Right lobe of liver (tissue), 6 donors: ENCODE data around the gene RABEP2. TPM values are rescaled to one million over a fixed set of nuclear protein-coding genes. Genes with fewer than 3 reads are reported as not detected.

Source experiments
- ATAC-seq, 4 donors: fragments of 200-7000 bp; cut with Tn5 transposase; one replicate each; pipeline ENCODE4 v1.9.1; 2020; ENCODE audit warnings: mild to moderate bottlenecking in 4 of 4, moderate library complexity in 4 of 4
- DNase-seq, 3 donors: peaks; one replicate each; pipeline ENCODE4 v3.0.0-alpha.2; 2020
- H3K27ac ChIP-seq, 3 donors: fragments of 200-600 bp; one replicate each; pipeline ENCODE4 v1.8.0; 2022
- H3K27me3 ChIP-seq, 2 donors: fragments of 200-600 bp; one replicate each; pipeline ENCODE4 v1.8.0; 2022
- H3K36me3 ChIP-seq, 4 donors: fragments of 200-600 bp; sonication (generic) in 1 of 4; one replicate each; pipeline versions ENCODE4 v1.5.1 to v1.8.0; 2017 to 2022; ENCODE audit warnings: control low read depth in 1 of 4
- H3K4me1 ChIP-seq, 4 donors: fragments of 200-600 bp; sonication (generic) in 1 of 4; one replicate each; pipeline versions ENCODE4 v1.5.1 to v1.8.0; 2017 to 2022; ENCODE audit warnings: control low read depth in 1 of 4
- H3K4me3 ChIP-seq, 3 donors: fragments of 200-600 bp; one replicate each; pipeline ENCODE4 v1.8.0; 2022
- H3K9me3 ChIP-seq, 4 donors: fragments of 200-600 bp; sonication (generic) in 1 of 4; one replicate each; pipeline versions ENCODE4 v1.5.1 to v1.8.0; 2017 to 2022; ENCODE audit warnings: control low read depth in 1 of 4
- CTCF ChIP-seq, 4 donors: fragments of 200-600 bp in 3 of 4; fragments of 450-650 bp in 1 of 4; IDR thresholded peaks; one replicate each; pipeline versions ENCODE4 v1.5.1 to v1.8.0; 2016 to 2022; ENCODE audit warnings: antibody characterized with exemption in 4 of 4, mild to moderate bottlenecking in 2 of 4
- POLR2A ChIP-seq: fragments of 450-650 bp; IDR thresholded peaks from one replicate; pipeline ENCODE4 v1.6.1; 2017; ENCODE audit warnings: antibody characterized with exemption, mild to moderate bottlenecking
- WGBS: methylation state at CpG from one replicate; pipeline ENCODE4 v1.1.6; 2018; ENCODE audit warnings: low coverage, low lambda C conversion rate; ENCODE audit not compliant: insufficient coverage; ENCODE audit errors: missing lambda C conversion rate; 5-methylcytosine and 5-hydroxymethylcytosine counted together
- intact Hi-C, 2 donors: fragments of 100-400 bp; cut with DNase I; formaldehyde crosslinking; loops; one replicate each; pipeline versions ENCODE4 v1.11.2 to v1.14.1; 2022
- total RNA-seq, 6 experiments: library from RNA; depleted of rRNA in 2 of 6; stranded (reverse); fragments of >200 nt in 2 of 6; fragmentation: NEBNext Ultra II Directional in 3 of 6; extraction: Animal tissue kit (Norgen Biotek cat#: 25700) in 3 of 6; gene quantifications; one replicate each; pipeline versions ENCODE4 v1.1.0 to v1.2.4, GENCODE V29; 2016 to 2023
- donor health status: DM: no; HTN: yes; CAD: no.
- donor health status: DM: no; HTN: no; CAD: no.
- donor health status: DM: no; HTN: no; CAD: no.
- donor health status: DM: no; HTN: yes; CAD: no.
- donor health status: DM: no; HTN: yes; CAD: no.

RABEP2 gene
- total RNA-seq, 6 experiments from 2014 or later, result 5.0 to 21.0 (median 9.1) TPM

- intact Hi-C loops, result no loop called here
- DNase-seq, result no peak
- Histone ChIP-seq H3K27ac (no peak overlapping the region), H3K4me1 (no peaks in the 10 kb centered on the region), H3K36me3 (peaks cover 0 to 23% (median 1%) of the 10 kb centered on the region in 4 donors), H3K4me3 (no peak overlapping the region), H3K9me3 (no peaks in the 10 kb centered on the region), H3K27me3 (no peaks in the 10 kb centered on the region)
- WGBS, result 87% methylated on average over 7 of the region's 7 CpGs
- TF ChIP-seq CTCF (IDR thresholded peaks at IDR 0.05) (no peak), POLR2A (no peak)
- no peak for ATAC-seq
Measured at GRCh38 chr16:28917095-28917494, 7.9 kb downstream of the RABEP2 start.

DNA sequence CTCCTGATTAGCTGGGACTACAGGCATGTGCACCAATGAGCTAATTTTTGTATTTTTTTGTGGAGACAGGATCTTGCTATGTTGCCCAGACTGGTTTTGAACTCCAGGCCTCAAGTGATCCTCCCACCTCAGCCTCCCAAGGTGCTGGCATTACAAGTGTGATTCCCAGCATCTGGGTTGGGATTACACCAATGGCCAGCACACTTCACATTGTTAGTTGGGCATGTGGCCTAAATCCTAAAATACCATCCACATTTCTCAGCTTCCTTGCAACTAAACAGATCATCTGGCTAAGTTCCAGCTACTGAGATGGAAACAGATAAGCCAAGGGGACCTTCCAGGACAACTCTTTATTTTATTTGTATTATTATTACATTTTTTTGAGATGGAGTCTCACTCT lies 9.9 kb downstream of the RABEP2 start:
- intact Hi-C loops, result no loop called here
- H3K9me3 ChIP-seq, result no peaks in the 10 kb centered on the region
- DNase-seq (no peak), ATAC-seq (no peak)
- H3K4me3 ChIP-seq, result no peak overlapping the region
- peaks cover 0 to 23% (median 1%) of the 10 kb centered on the region in 4 donors for H3K36me3 ChIP-seq
- H3K27me3 ChIP-seq, result no peaks in the 10 kb centered on the region
- no peak overlapping the region for H3K27ac ChIP-seq
- TF ChIP-seq CTCF (IDR thresholded peaks at IDR 0.05), result no peak
- H3K4me1 ChIP-seq, result no peaks in the 10 kb centered on the region

GRCh38 chr16:28913946-28914724 lies 10.9 kb downstream of the RABEP2 start:
- DNase-seq (no peak), ATAC-seq (peak in 1 of 4 donors; percentile 40)
- intact Hi-C loops, result no loop called here
- Histone ChIP-seq H3K27ac (no peak overlapping the region), H3K27me3 (no peaks in the 10 kb centered on the region), H3K4me1 (no peaks in the 10 kb centered on the region), H3K36me3 (peaks cover 0 to 18% (median 1%) of the 10 kb centered on the region in 4 donors), H3K9me3 (no peaks in the 10 kb centered on the region), H3K4me3 (no peak overlapping the region)
- TF ChIP-seq POLR2A (no peak), CTCF (IDR thresholded peaks at IDR 0.05) (no peak)
- 100% methylated on average over 7 of the region's 29 CpGs for WGBS

GRCh38 chr16:28912558-28912957 lies 12.5 kb downstream of the RABEP2 start:
- Histone ChIP-seq H3K36me3 (peaks cover 0 to 18% (median 1%) of the 10 kb centered on the region in 4 donors), H3K27ac (no peak overlapping the region), H3K27me3 (no peaks in the 10 kb centered on the region), H3K9me3 (no peaks in the 10 kb centered on the region), H3K4me1 (no peaks in the 10 kb centered on the region), H3K4me3 (no peak overlapping the region)
- no peak for DNase-seq
- intact Hi-C loops, result no loop called here
- WGBS, result 92% methylated on average over 11 of the region's 12 CpGs
- TF ChIP-seq POLR2A (no peak), CTCF (IDR thresholded peaks at IDR 0.05) (no peak)
- ATAC-seq, result no peak
